HUES6 (cell line): ENCODE measurements around the gene MEGF6.

Experiments
- H3K27ac ChIP-seq: 2 replicates; pipeline ENCODE4 v1.7.0; 2013; ENCODE audit warnings: low read depth, mild to moderate bottlenecking, low read length, inconsistent platforms
- H3K27me3 ChIP-seq: 2 replicates; pipeline ENCODE4 v1.6.1; 2013; ENCODE audit warnings: low read length; ENCODE audit not compliant: control insufficient read depth, insufficient read depth
- H3K36me3 ChIP-seq: 2 replicates; pipeline ENCODE4 v1.6.1; 2013; ENCODE audit warnings: low read length; ENCODE audit not compliant: control insufficient read depth, insufficient read depth
- H3K4me1 ChIP-seq: 2 replicates; pipeline ENCODE4 v1.6.1; 2013; ENCODE audit warnings: low read length; ENCODE audit not compliant: control insufficient read depth, insufficient read depth
- H3K4me3 ChIP-seq: 2 replicates; pipeline ENCODE4 v1.5.1; 2013; ENCODE audit warnings: low read depth, low read length
- H3K9ac ChIP-seq: one replicate; pipeline ENCODE4 v1.6.1; 2013; ENCODE audit warnings: mild to moderate bottlenecking, low read length
- H3K9me3 ChIP-seq: 2 replicates; pipeline ENCODE4 v1.6.1; 2013; ENCODE audit warnings: low read depth, low read length; ENCODE audit not compliant: control insufficient read depth, insufficient read depth

The MEGF6 gene

DNA sequence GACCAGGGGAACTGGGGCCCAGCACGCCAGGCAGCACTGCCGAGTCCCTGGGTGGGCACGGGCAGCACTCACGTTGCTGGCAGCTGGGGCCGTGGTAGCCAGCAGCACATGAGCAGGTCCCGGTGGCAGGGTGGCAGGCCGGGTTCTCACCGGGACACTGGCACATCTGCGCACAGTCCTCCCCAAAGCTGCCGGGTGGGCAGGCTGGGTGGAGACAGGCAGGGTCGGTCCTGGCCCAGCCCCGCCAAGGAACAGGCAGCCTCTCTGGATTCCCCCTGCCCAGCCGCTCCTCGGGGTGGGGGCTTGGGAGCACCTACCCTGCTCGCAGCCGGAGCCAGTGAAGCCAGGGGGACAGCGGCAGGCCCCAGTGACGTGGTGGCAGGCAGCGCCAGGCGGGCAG is 114.4 kb downstream of the MEGF6 start:
- no peaks in the 10 kb centered on the region for H3K9me3 ChIP-seq
- no peak overlapping the region for H3K9ac ChIP-seq
- no peak overlapping the region for H3K4me3 ChIP-seq
- no peaks in the 10 kb centered on the region; the same call in 1 of the 2 replicates for H3K36me3 ChIP-seq
- H3K4me1 ChIP-seq, result no peaks in the 10 kb centered on the region; the same call in 1 of the 2 replicates
- H3K27me3 ChIP-seq, result no peaks in the 10 kb centered on the region
- no peak overlapping the region for H3K27ac ChIP-seq

GRCh38 chr1:3495776-3496745 is 115.2 kb downstream of the MEGF6 start:
- H3K9me3 ChIP-seq, result no peaks in the 10 kb centered on the region
- H3K4me3 ChIP-seq, result no peak overlapping the region
- peaks cover 2% of the 10 kb centered on the region; the same call in 1 of the 2 replicates for H3K4me1 ChIP-seq
- H3K9ac ChIP-seq, result no peak overlapping the region
- no peak overlapping the region for H3K27ac ChIP-seq
- H3K27me3 ChIP-seq, result no peaks in the 10 kb centered on the region
- no peaks in the 10 kb centered on the region; the same call in 1 of the 2 replicates for H3K36me3 ChIP-seq

GRCh38 chr1:3494321-3495308 is 116.7 kb downstream of the MEGF6 start:
- Histone ChIP-seq H3K27me3 (no peaks in the 10 kb centered on the region), H3K9ac (no peak overlapping the region), H3K4me3 (no peak overlapping the region), H3K9me3 (no peaks in the 10 kb centered on the region), H3K4me1 (peaks cover 2% of the 10 kb centered on the region; the same call in 1 of the 2 replicates), H3K36me3 (no peaks in the 10 kb centered on the region; the same call in none of the 2 replicates), H3K27ac (no peak overlapping the region)

DNA sequence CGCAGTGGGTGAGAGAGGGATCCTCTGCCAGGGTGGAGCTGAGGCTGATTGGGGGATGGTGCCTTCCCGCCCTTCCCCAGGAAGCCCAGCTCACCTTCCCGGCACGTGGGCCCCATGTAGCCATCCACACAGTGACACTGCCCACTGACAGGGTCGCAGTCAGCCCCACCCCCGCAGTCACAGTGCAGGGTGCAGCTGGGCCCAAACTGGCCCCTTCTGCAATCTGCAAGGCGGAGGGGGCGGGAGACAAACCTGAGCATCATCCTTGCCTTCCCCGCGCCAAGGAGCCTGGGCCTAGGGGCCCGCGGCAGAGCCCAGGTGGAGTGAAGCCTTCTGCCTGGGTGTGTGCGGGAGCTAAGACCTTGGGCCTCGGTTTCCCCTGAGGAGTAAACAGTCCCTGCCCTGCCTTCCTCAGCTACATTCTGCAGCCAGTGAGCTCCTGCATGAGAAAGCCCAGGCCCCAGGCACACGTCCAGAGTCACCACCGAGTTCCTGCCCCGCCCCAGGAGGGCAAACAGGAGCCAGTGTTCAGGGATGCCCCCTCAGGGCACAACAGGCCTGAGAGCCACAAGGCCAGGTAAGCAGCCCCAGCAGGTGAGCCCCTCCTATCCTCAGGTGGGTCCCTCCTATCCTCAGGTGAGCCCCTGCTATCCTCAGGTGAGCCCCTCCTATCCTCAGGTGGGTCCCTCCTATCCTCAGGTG is 118.6 kb downstream of the MEGF6 start:
- peaks cover 3% of the 10 kb centered on the region for H3K36me3 ChIP-seq
- peaks cover 2% of the 10 kb centered on the region; the same call in 1 of the 2 replicates for H3K4me1 ChIP-seq
- no peaks in the 10 kb centered on the region for H3K27me3 ChIP-seq
- H3K9me3 ChIP-seq, result peaks cover 14% of the 10 kb centered on the region
- no peak overlapping the region for H3K27ac ChIP-seq
- no peak overlapping the region for H3K9ac ChIP-seq
- no peak overlapping the region for H3K4me3 ChIP-seq

DNA sequence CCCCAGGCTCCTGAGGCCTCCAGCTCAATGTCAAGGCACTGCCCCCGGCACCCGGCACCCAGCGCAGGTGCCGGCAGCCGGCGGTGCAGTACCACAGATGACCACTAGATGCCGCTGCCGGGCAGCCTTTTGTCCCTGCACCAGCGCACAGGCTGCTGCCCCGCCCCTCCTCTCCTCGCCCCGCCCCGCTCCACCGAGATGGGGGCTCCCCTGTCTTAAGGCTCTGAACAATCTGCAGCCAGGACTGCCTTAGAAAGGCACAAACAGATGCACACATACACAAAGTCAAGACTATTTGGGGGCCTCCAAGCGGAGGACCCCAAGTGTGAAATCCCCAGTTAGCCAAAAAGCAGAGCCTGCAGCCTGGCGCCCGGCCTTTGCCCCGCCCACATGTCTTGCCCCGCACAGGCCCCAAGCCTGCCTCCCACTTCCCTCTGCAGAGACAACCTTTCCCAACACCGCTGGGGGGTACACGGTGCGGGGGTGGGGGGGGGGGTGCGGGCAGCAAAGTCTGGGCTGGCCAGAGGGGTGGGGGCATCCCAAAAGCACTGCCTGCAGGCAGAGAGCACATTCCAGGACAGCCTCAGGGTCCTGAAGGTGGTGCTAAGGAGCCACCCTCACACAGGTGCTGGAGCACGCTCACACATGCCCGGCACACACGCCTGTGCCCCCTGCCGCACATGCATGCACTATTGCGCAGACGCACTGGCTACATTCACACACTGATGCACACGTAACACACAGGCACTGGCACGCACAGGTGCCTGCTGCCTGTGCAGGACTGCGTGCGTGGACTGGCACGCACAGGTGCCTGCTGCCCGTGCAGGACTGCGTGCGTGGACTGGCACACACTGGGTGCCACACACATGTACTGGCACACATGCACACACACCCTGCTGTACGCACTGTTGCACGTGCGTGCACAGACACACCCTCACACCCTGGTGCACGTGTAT is 119.7 kb downstream of the MEGF6 start:
- Histone ChIP-seq H3K36me3 (peaks cover 3% of the 10 kb centered on the region), H3K27me3 (no peaks in the 10 kb centered on the region), H3K27ac (no peak overlapping the region), H3K4me1 (peaks cover 2% of the 10 kb centered on the region; the same call in 1 of the 2 replicates), H3K4me3 (peak overlapping the region; percentile 46), H3K9ac (no peak overlapping the region), H3K9me3 (peaks cover 14% of the 10 kb centered on the region)

DNA sequence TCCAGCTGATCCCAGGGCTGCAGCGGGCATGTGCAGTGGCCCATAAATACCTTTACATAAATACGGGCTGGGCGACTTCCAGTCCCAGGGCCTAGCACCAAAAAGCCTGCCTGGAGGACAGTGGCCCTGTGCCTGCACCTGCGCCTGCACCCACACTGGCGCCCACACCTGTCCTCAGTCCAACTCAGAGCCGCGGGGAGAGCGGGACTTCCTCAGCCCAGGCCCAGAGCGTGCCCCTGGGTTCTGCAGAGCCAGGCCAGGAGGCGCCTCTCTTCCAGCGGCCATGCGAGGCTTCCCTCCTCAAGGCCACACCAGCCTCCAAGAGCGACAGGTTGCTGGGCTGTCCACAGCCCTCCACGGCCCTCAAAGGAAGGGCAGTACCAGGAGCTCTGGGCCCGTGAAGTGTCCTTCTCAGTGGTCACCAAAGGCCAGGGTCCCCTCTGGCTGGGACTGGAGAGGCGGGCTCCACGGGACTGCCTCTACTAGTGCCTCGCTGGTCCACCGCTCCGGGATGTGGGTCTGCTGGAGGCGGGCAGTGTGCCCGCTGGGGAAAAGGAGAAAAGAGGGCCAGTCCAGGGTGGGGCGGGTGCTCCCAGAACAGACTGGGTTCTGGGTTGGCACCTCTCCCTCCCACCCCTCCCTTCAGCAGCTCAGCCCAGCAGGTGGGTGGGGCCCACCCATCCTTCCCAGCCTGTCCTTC is 121.1 kb downstream of the MEGF6 start:
- H3K36me3 ChIP-seq, result peaks cover 3% of the 10 kb centered on the region
- no peak overlapping the region for H3K4me3 ChIP-seq
- no peak overlapping the region for H3K9ac ChIP-seq
- no peak overlapping the region for H3K27ac ChIP-seq
- H3K27me3 ChIP-seq, result no peaks in the 10 kb centered on the region
- H3K9me3 ChIP-seq, result peaks cover 15% of the 10 kb centered on the region
- H3K4me1 ChIP-seq, result peaks cover 2% of the 10 kb centered on the region; the same call in 1 of the 2 replicates

DNA sequence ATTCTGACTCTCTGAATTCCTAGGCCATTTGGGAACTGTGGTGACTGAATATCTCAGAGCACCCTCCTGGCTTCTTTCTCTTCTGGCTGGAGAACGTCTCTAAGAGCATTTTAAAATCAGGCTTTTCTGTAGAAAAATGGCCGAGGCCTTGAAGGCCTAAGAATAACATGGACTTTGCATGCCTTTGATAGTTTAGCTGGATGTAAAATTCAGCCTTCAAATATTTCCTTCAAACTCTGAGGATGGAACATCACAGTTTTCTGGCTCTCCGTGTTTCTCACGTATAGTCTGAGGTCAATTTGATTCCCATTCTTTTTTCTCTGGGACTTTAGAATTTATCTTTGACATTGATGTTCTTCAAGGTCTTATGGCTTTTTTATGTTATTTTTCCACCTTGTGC is 122.9 kb downstream of the MEGF6 start:
- H3K27ac ChIP-seq, result no peak overlapping the region
- H3K36me3 ChIP-seq, result peaks cover 3% of the 10 kb centered on the region
- H3K4me1 ChIP-seq, result peaks cover 2% of the 10 kb centered on the region; the same call in 1 of the 2 replicates
- no peak overlapping the region for H3K4me3 ChIP-seq
- H3K9ac ChIP-seq, result no peak overlapping the region
- H3K27me3 ChIP-seq, result no peaks in the 10 kb centered on the region
- H3K9me3 ChIP-seq, result peaks cover 17% of the 10 kb centered on the region

DNA sequence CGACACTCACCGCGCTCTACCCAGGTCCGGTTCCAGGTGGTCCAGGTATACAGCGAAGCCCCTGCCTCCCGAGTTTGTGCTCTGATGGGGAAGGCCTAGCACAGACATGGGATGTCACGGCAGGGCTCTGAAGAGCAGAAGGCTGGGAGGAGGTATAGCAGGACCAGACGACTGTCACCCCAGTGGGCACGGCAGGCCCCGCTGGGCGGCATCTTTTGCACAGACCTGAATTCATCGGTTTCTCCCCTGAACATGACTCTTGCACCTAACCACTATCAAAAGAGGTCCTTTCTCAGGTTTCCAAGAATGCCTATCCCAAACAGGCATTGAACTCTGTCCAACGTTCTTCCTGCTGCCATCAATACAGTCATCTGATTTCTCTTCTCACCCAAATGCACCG is 126.3 kb downstream of the MEGF6 start:
- no peak overlapping the region for H3K27ac ChIP-seq
- H3K27me3 ChIP-seq, result no peaks in the 10 kb centered on the region
- no peak overlapping the region for H3K4me3 ChIP-seq
- peaks cover 3% of the 10 kb centered on the region for H3K36me3 ChIP-seq
- no peak overlapping the region for H3K9ac ChIP-seq
- H3K9me3 ChIP-seq, result peaks cover 17% of the 10 kb centered on the region
- no peaks in the 10 kb centered on the region for H3K4me1 ChIP-seq

- Histone ChIP-seq H3K9ac (no peak overlapping the region), H3K27ac (no peak overlapping the region), H3K4me3 (no peak overlapping the region), H3K36me3 (0 out of 2 replicates have a peak, but pooled peaks cover 3% of the 10 kb centered on the region), H3K9me3 (peaks cover 13% of the 10 kb centered on the region), H3K27me3 (no peaks in the 10 kb centered on the region), H3K4me1 (no peaks in the 10 kb centered on the region)
Observed at GRCh38 chr1:3483801-3484444, 127.4 kb downstream of the MEGF6 start.
